Activated naive CD8-positive, alpha-beta T cell treated with anti-CD3 and anti-CD28 coated beads, Interleukin-2, amount 50 U/mL, for 24 hours (primary cell): ENCODE measurements around the gene ACBD7.

Experiments
- ATAC-seq: fragments of 150-1000 bp; cut with Tn5 transposase; one replicate; pipeline ENCODE4 v1.10.0; 2021
- DNase-seq: peaks from one replicate; pipeline ENCODE4 v3.0.0; 2021
- H3K27ac Mint-ChIP-seq: one replicate; pipeline ENCODE4 v1.8.0; 2021; ENCODE audit warnings: mild to moderate bottlenecking, mixed read lengths
- H3K27me3 Mint-ChIP-seq: one replicate; pipeline ENCODE4 v1.8.0; 2021; ENCODE audit warnings: mixed read lengths
- H3K36me3 Mint-ChIP-seq: one replicate; pipeline ENCODE4 v1.8.0; 2021; ENCODE audit warnings: low read depth, mixed read lengths
- H3K4me1 Mint-ChIP-seq: one replicate; pipeline ENCODE4 v1.8.0; 2021; ENCODE audit warnings: mixed read lengths
- H3K4me3 Mint-ChIP-seq: one replicate; pipeline ENCODE4 v1.8.0; 2021; ENCODE audit warnings: mild to moderate bottlenecking, moderate library complexity, mixed read lengths
- H3K9me3 Mint-ChIP-seq: one replicate; pipeline ENCODE4 v1.8.0; 2021; ENCODE audit warnings: mixed read lengths

The ACBD7 gene

DNA sequence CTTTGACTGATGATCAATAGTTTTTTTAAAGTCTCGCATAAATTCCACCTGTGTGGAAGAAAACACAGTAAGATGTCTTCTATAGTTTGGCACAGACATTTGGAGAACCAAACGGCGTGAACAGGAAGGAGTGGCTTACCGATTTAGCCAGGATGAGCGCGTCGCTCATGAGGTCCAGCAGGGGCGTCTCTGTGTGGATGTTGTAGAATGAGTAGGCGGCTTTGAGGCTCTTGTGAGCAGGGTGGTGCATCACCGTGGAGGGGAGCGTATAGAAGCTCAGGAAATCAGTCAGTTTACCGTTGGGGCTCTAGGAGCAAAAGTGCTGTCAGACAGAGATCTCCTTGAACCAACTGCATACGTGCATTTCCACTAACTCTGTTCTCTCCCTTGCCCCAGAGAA lies 24.1 kb upstream of the ACBD7 start:
- Mint-ChIP-seq H3K27ac (no peak overlapping the region), H3K27me3 (no peaks in the 10 kb centered on the region), H3K36me3 (peaks cover 22% of the 10 kb centered on the region), H3K9me3 (no peaks in the 10 kb centered on the region), H3K4me1 (no peaks in the 10 kb centered on the region), H3K4me3 (no peak overlapping the region)
- no peak for DNase-seq
- peak; percentile 57 for ATAC-seq

GRCh38 chr10:15106352-15107013 lies 17.9 kb upstream of the ACBD7 start:
- no peaks in the 10 kb centered on the region for H3K9me3 Mint-ChIP-seq
- peak; percentile 90 for ATAC-seq
- H3K27me3 Mint-ChIP-seq = no peaks in the 10 kb centered on the region
- no peak overlapping the region for H3K27ac Mint-ChIP-seq
- DNase-seq = peak; percentile 71
- peaks cover 6% of the 10 kb centered on the region for H3K4me1 Mint-ChIP-seq
- peaks cover 43% of the 10 kb centered on the region for H3K36me3 Mint-ChIP-seq
- H3K4me3 Mint-ChIP-seq = no peak overlapping the region

GRCh38 chr10:15103513-15103912 lies 14.9 kb upstream of the ACBD7 start:
- no peak for DNase-seq
- Mint-ChIP-seq H3K27ac (no peak overlapping the region), H3K27me3 (no peaks in the 10 kb centered on the region), H3K4me3 (no peak overlapping the region), H3K4me1 (peaks cover 18% of the 10 kb centered on the region), H3K9me3 (no peaks in the 10 kb centered on the region), H3K36me3 (peaks cover 45% of the 10 kb centered on the region)
- ATAC-seq = no peak

DNA sequence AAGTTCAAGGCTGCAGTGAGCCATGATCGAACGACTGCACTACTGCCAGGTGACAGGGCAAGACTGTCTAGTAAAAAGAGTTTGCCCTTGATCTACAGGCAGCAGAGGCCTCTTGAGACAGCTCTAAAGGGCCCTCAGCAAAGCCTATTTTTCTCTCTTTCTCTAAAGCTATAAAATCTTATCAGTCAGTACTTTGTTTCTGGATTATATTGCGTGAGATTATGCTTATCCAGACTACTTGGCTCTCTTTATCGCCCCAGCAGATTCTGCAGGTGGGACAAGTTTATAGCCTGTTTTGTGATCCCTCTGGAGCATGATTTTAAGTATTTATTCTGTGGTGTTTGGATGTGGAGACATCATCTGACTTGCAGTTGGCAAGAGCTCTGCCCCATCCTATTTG lies 11.3 kb upstream of the ACBD7 start:
- H3K9me3 Mint-ChIP-seq = no peaks in the 10 kb centered on the region
- ATAC-seq (no peak), DNase-seq (no peak)
- peak overlapping the region; percentile 69 for H3K27ac Mint-ChIP-seq
- H3K4me1 Mint-ChIP-seq = peaks cover 24% of the 10 kb centered on the region
- peaks cover 32% of the 10 kb centered on the region for H3K36me3 Mint-ChIP-seq
- H3K27me3 Mint-ChIP-seq = no peaks in the 10 kb centered on the region
- H3K4me3 Mint-ChIP-seq = peak overlapping the region; percentile 16

DNA sequence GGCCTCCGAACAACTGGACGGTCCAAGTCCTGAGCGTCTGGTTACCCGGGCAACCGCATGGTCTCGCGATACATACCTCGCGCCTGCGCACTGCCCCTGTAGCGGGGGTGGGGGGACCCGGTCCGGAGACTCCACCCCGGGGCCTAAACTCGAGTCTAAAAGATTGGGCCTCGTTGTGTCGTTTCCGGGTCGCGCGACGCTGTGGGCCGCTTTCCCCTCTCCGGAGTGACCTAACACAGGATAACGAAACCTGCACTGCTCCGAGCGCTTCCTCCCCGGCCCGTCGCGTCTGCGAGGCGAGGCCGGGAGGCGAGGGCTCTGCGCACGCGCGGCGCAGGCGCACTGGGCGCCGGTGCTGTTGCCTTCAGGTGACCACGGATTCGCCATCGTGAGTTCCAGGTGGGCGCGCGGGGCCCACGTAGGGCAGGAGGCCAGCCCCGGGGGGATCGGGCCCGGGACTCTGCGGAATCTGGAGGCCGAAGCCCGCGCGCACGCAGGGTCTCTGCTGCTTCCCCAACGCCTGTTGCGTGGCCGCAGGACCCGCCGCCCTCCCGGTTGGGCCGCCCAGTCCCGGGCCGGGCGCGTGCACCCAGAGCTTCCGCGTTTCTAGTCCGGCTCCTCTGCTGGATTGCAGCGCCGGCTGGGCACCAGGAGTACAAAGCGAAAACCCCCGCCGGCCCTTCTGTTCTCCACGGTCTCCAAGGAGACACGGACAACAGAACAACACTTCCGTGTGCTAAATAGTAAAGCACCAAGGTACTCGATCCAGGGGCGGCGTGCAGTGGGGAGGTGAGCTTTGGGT lies 8.6 kb upstream of the ACBD7 start, which contains the start of gene RPP38:
RPP38 (plus strand) TSS at position 345 of the 802 bp plus-strand sequence. CDS start 5,960 bp downstream, outside the sequence.
- ATAC-seq = peak; percentile 97
- peaks cover 24% of the 10 kb centered on the region for H3K4me1 Mint-ChIP-seq
- no peaks in the 10 kb centered on the region for H3K9me3 Mint-ChIP-seq
- H3K27ac Mint-ChIP-seq = peak within 1 kb of the TSS; percentile 99
- peak; percentile 98 for DNase-seq
- peaks cover 17% of the 10 kb centered on the region for H3K36me3 Mint-ChIP-seq
- peak within 1 kb of the TSS; percentile 100 for H3K4me3 Mint-ChIP-seq
- no peaks in the 10 kb centered on the region for H3K27me3 Mint-ChIP-seq

DNA sequence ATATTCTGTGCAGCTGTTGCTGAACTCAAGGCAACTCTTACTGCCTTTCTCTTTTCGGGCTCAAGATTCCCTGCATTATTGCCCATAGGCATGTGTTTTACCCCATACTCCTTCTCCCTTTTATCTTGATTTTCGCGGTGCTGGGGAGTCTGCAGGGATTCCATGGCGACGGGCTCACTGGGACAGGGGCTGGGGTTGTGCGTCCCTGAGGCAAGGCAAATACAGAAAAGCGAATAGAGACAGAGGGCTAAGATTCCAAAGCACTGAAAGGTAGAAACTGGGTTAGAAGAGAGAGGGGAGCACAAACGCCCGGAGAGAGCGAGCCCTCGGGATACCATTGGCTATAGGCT lies 8.1 kb upstream of the ACBD7 start:
- ATAC-seq (peak; percentile 17), DNase-seq (no peak)
- Mint-ChIP-seq H3K9me3 (no peaks in the 10 kb centered on the region), H3K27me3 (no peaks in the 10 kb centered on the region), H3K4me3 (peak overlapping the region; percentile 100), H3K27ac (peak overlapping the region; percentile 99), H3K4me1 (peaks cover 24% of the 10 kb centered on the region), H3K36me3 (peaks cover 14% of the 10 kb centered on the region)

- Mint-ChIP-seq H3K4me1 (peaks cover 9% of the 10 kb centered on the region), H3K27me3 (no peaks in the 10 kb centered on the region), H3K27ac (no peak overlapping the region), H3K36me3 (peaks cover 5% of the 10 kb centered on the region), H3K9me3 (no peaks in the 10 kb centered on the region), H3K4me3 (no peak overlapping the region)
- no peak for DNase-seq
- ATAC-seq = no peak
Measured at GRCh38 chr10:15092855-15093408, 4.4 kb upstream of the ACBD7 start.

- ATAC-seq = no peak
- H3K36me3 Mint-ChIP-seq = no peaks in the 10 kb centered on the region
- no peaks in the 10 kb centered on the region for H3K9me3 Mint-ChIP-seq
- H3K4me1 Mint-ChIP-seq = peaks cover under 1% of the 10 kb centered on the region
- H3K27me3 Mint-ChIP-seq = no peaks in the 10 kb centered on the region
- no peak for DNase-seq
- H3K4me3 Mint-ChIP-seq = no peak overlapping the region
- H3K27ac Mint-ChIP-seq = no peak overlapping the region
Measured at GRCh38 chr10:15091418-15091817, 2.8 kb upstream of the ACBD7 start.

DNA sequence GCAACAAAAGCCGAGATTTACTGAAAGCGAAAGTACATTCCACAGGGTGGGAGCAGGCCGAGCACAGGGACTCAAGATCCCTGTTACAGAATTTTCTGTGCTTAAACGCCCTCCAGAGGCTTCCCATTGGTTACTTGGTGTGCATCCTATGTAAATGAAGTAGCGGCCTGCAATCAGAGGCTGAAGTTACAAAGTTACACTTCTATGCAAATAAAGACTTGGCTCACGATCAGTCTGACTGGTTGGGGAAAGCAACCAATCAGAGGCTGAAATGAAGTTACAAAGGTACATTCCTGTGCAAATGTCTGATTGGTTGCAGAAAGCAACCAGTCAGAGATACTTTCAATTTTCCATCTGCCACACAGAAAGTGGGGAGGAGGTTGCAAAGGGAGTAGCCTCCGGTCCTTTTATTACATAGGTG lies 4.1 kb downstream of the ACBD7 start:
- no peak for ATAC-seq
- no peaks in the 10 kb centered on the region for H3K27me3 Mint-ChIP-seq
- H3K4me3 Mint-ChIP-seq = no peak overlapping the region
- H3K4me1 Mint-ChIP-seq = no peaks in the 10 kb centered on the region
- H3K36me3 Mint-ChIP-seq = no peaks in the 10 kb centered on the region
- no peak for DNase-seq
- H3K9me3 Mint-ChIP-seq = no peaks in the 10 kb centered on the region
- no peak overlapping the region for H3K27ac Mint-ChIP-seq

GRCh38 chr10:15083674-15084501 lies 4.7 kb downstream of the ACBD7 start:
- ATAC-seq (no peak), DNase-seq (no peak)
- Mint-ChIP-seq H3K27ac (no peak overlapping the region), H3K36me3 (no peaks in the 10 kb centered on the region), H3K9me3 (no peaks in the 10 kb centered on the region), H3K4me1 (no peaks in the 10 kb centered on the region), H3K4me3 (no peak overlapping the region), H3K27me3 (no peaks in the 10 kb centered on the region)

DNA sequence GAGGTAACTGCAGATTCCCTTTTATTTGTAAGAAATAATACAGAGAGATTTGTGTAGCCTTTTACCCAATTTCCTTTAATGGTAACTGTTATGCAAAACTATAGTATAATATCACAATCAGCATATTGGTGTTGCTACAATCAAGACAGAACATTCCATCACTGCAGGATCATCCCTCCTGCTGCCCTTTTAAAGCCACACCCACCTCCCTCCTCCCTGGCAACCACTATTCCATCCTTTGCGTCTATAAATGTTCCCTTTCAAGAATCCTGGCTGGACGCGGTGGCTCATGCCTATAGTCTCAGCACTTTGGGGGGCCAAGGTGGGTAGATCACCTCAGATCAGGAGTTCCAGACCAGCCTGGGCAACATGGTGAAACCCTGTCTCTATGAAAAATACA lies 13.2 kb downstream of the ACBD7 start:
- Mint-ChIP-seq H3K9me3 (no peaks in the 10 kb centered on the region), H3K27ac (no peak overlapping the region), H3K27me3 (no peaks in the 10 kb centered on the region), H3K4me3 (no peak overlapping the region), H3K4me1 (no peaks in the 10 kb centered on the region), H3K36me3 (no peaks in the 10 kb centered on the region)
- no peak for ATAC-seq
- DNase-seq = no peak

DNA sequence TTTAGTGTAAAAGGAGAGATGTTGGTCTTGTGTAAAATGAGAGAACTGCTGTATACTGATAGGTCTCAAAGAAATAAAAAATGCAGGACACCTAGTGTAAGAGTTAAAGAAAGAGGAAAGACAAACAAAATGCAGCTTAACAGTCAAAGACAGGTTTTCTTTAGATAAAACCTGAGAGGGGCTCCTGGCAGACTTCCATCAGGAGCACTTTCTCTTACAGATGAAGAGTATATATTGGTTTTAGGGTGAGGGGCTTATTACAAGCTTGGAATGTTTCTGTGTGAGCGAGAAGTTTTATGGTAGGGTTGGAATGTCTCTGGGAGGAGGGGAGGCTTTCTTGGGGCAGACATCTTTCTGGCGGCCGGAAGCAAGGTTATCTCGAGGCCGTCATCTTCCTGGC lies 16.2 kb downstream of the ACBD7 start:
- H3K27me3 Mint-ChIP-seq = no peaks in the 10 kb centered on the region
- H3K9me3 Mint-ChIP-seq = no peaks in the 10 kb centered on the region
- ATAC-seq = no peak
- no peaks in the 10 kb centered on the region for H3K4me1 Mint-ChIP-seq
- no peak overlapping the region for H3K27ac Mint-ChIP-seq
- no peak for DNase-seq
- H3K4me3 Mint-ChIP-seq = no peak overlapping the region
- no peaks in the 10 kb centered on the region for H3K36me3 Mint-ChIP-seq

DNA sequence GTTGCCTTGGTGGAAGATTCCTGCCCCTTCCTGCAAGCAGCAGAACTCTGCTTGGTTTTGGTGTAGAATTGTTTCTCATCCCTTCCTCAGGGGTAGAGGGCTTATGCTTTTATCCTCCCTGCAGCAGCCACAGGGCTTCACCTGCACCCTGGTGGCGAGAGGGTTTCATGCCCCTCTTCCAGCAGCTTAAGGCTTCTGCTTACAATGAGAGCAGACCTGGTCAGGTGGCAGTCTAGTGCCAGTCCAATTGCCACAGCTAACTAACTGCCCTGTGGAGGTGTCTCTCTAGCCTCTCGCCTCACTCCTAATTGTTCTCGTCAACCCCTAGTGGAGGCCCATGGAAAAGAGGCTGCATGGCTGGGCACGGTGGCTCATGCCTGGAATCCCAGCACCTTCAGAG lies 19.3 kb downstream of the ACBD7 start:
- no peak for DNase-seq
- H3K4me1 Mint-ChIP-seq = no peaks in the 10 kb centered on the region
- peaks cover under 1% of the 10 kb centered on the region for H3K27me3 Mint-ChIP-seq
- no peak for ATAC-seq
- no peak overlapping the region for H3K27ac Mint-ChIP-seq
- no peak overlapping the region for H3K4me3 Mint-ChIP-seq
- H3K9me3 Mint-ChIP-seq = no peaks in the 10 kb centered on the region
- no peaks in the 10 kb centered on the region for H3K36me3 Mint-ChIP-seq

DNA sequence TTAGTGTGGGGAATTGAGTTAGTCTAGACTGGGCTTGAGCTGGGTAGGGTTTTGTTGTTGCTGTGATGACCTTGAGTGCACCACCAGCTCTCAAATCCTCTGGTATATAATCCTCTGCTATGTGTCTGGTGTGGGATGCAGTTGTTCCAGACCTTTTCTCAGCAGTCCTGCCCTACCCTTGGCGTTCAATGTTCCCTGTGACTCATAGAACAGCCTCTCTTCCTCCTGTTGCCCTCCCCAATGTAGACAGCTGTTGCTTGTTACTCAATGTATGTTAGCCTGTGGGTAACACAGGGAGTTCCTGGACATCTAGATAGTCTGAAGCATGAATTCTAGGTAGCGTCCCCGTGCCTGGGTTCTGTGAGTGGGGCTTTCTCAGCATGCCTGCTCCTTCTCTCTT lies 19.8 kb downstream of the ACBD7 start:
- ATAC-seq (no peak), DNase-seq (no peak)
- Mint-ChIP-seq H3K4me3 (no peak overlapping the region), H3K27ac (no peak overlapping the region), H3K9me3 (no peaks in the 10 kb centered on the region), H3K27me3 (peaks cover 2% of the 10 kb centered on the region), H3K4me1 (no peaks in the 10 kb centered on the region), H3K36me3 (no peaks in the 10 kb centered on the region)
